AG20443 (cell line): ENCODE measurements around the gene TULP3.

Experiments
- DNase-seq: peaks from one replicate; pipeline ENCODE4 v3.0.0; 2012; ENCODE audit warnings: low spot score, mixed read lengths

The TULP3 gene

GRCh38 chr12:2930865-2931264, 40.2 kb downstream of the TULP3 start:
- no peak for DNase-seq

- DNase-seq, result no peak
These were observed 42.9 kb downstream of the TULP3 start for GRCh38 chr12:2933586-2933985.

GRCh38 chr12:2934371-2934770, 43.7 kb downstream of the TULP3 start:
- DNase-seq, result no peak

GRCh38 chr12:2936301-2936700, 45.6 kb downstream of the TULP3 start:
- no peak for DNase-seq

- DNase-seq, result no peak
These were observed 46.8 kb downstream of the TULP3 start for GRCh38 chr12:2937500-2937899.

GRCh38 chr12:2939191-2939590, 48.5 kb downstream of the TULP3 start:
- no peak for DNase-seq

- DNase-seq, result no peak
These were observed 49.9 kb downstream of the TULP3 start for GRCh38 chr12:2940564-2940963.

- DNase-seq, result no peak
These were observed 50.8 kb downstream of the TULP3 start for GRCh38 chr12:2941524-2941923.

- peak; percentile 53 for DNase-seq
These were observed 53.8 kb downstream of the TULP3 start for GRCh38 chr12:2944401-2945047.

- no peak for DNase-seq
These were observed 58.7 kb downstream of the TULP3 start for GRCh38 chr12:2949411-2949810.

GRCh38 chr12:2955888-2956287, 65.2 kb downstream of the TULP3 start:
- DNase-seq, result no peak

- DNase-seq, result no peak
These were observed 67.2 kb downstream of the TULP3 start for GRCh38 chr12:2957816-2958431.

- DNase-seq, result peak; percentile 95
These were observed 67.9 kb downstream of the TULP3 start for GRCh38 chr12:2958432-2959191.

GRCh38 chr12:2959192-2959504, 68.5 kb downstream of the TULP3 start, which contains the start of gene TEAD4:
TSS of gene TEAD4 (plus strand) at chr12:2959397.
- DNase-seq, result peak; percentile 98

GRCh38 chr12:2959505-2960389, 69.1 kb downstream of the TULP3 start:
- peak; percentile 85 for DNase-seq

GRCh38 chr12:2960390-2960956, 69.8 kb downstream of the TULP3 start:
- peak; percentile 61 for DNase-seq

- DNase-seq, result no peak
These were observed 70.4 kb downstream of the TULP3 start for GRCh38 chr12:2960996-2961616.

GRCh38 chr12:2961705-2962104, 71.0 kb downstream of the TULP3 start:
- no peak for DNase-seq

GRCh38 chr12:2963154-2963759, 72.6 kb downstream of the TULP3 start:
- no peak for DNase-seq

GRCh38 chr12:2963760-2964292, 73.1 kb downstream of the TULP3 start:
- no peak for DNase-seq

GRCh38 chr12:2967651-2968050, 77.0 kb downstream of the TULP3 start:
- DNase-seq, result no peak
